GM12878 (cell line): ENCODE measurements around the gene FEV. TPM values are rescaled to one million over a fixed set of nuclear protein-coding genes. Genes with fewer than 3 reads are reported as not detected.

ENCODE experiments used
- ATAC-seq: fragments of 200-7000 bp; cut with Tn5 transposase; 3 replicates; pipeline ENCODE4 v1.9.1; 2020; ENCODE audit warnings: mild to moderate bottlenecking, moderate library complexity
- BruUV-seq: library from RNA; stranded (reverse); fragments of 400-500 nt; replicated peaks from 2 replicates; lab custom pipeline; 2021; lab: Mats Ljungman, UMichigan
- CTCF ChIA-PET: fragments of 300-600 bp; sonication (Branson Sonifier 250); formaldehyde crosslinking; extraction: SDS; loops from one replicate; lab custom pipeline; 2021; ENCODE audit warnings: inconsistent platforms; lab: Yijun Ruan, JAX
- POLR2A ChIA-PET: fragments of 350-600 bp; formaldehyde crosslinking; extraction: SDS; loops from one replicate; lab custom pipeline; 2021; ENCODE audit warnings: inconsistent platforms; lab: Charles Lee
- RAD21 ChIA-PET: fragments of 300-600 bp; sonication (Branson Sonifier 250); formaldehyde crosslinking; loops from one replicate; lab custom pipeline; 2023; ENCODE audit warnings: antibody characterized with exemption; ENCODE audit not compliant: unreplicated experiment; lab: Charles Lee
- SMC1A ChIA-PET: fragments of 300-600 bp; sonication (Branson Sonifier 250); formaldehyde crosslinking; loops from one replicate; lab custom pipeline; 2023; ENCODE audit not compliant: unreplicated experiment, uncharacterized antibody; lab: Charles Lee
- DNase-seq: peaks from one replicate; pipeline ENCODE4 v3.0.0-alpha.2; 2011; ENCODE audit warnings: low read depth, low spot score
- FAIRE-seq: peaks from 3 replicates; lab custom pipeline; 2011; peaks lifted over from hg19 to GRCh38; lab: Jason Lieb, UNC
- H2AFZ ChIP-seq: 2 replicates; pipeline ENCODE4 v1.6.0; 2011; ENCODE audit warnings: low read depth, low read length, control low read depth; ENCODE audit not compliant: control insufficient read depth
- H3K27ac ChIP-seq: 2 replicates; pipeline ENCODE4 v1.5.1; 2011; ENCODE audit warnings: control low read depth; ENCODE audit not compliant: control insufficient read depth, insufficient read depth
- H3K27me3 ChIP-seq, 2 experiments: replicated peaks in 1 of 2; 2 replicates each; pipeline versions ENCODE4 v1.6.0 to v1.6.1; 2011; ENCODE audit warnings: low read length in 1 of 2; ENCODE audit not compliant: control insufficient read depth in 2 of 2, insufficient read depth in 2 of 2
- H3K36me3 ChIP-seq, 2 experiments: 2 replicates each; pipeline ENCODE4 v1.5.1; 2011; ENCODE audit warnings: low read length in 1 of 2; ENCODE audit not compliant: control insufficient read depth in 2 of 2, insufficient read depth in 2 of 2
- H3K4me1 ChIP-seq: 2 replicates; pipeline ENCODE4 v1.6.1; 2011; ENCODE audit warnings: mild to moderate bottlenecking, low read length, moderate library complexity, mixed read lengths; ENCODE audit not compliant: control insufficient read depth, insufficient read depth
- H3K4me2 ChIP-seq: 2 replicates; pipeline ENCODE4 v1.6.0; 2011; ENCODE audit warnings: control low read depth; ENCODE audit not compliant: control insufficient read depth, insufficient read depth
- H3K4me3 ChIP-seq: fragments of 200-600 bp; sonication (generic); 2 replicates; pipeline ENCODE4 v1.5.1; 2016
- H3K79me2 ChIP-seq: 2 replicates; pipeline ENCODE4 v1.6.0; 2011; ENCODE audit warnings: low read length; ENCODE audit not compliant: control insufficient read depth, insufficient read depth
- H3K9ac ChIP-seq: 2 replicates; pipeline ENCODE4 v1.8.0; 2011; ENCODE audit warnings: low read length, control low read depth, mixed read lengths; ENCODE audit not compliant: control insufficient read depth, insufficient read depth
- H3K9me3 ChIP-seq: replicated peaks from 3 replicates; pipeline ENCODE4 v1.5.1; 2011; ENCODE audit warnings: mild to moderate bottlenecking, low read length; ENCODE audit not compliant: control insufficient read depth, insufficient read depth
- H4K20me1 ChIP-seq: 2 replicates; pipeline ENCODE4 v1.6.0; 2011; ENCODE audit not compliant: control insufficient read depth, insufficient read depth
- BCL11A ChIP-seq: IDR thresholded peaks from 2 replicates; pipeline ENCODE4 v1.6.1; 2011; ENCODE audit warnings: low read depth, low read length
- DPF2 ChIP-seq: fragments of 450-650 bp; IDR thresholded peaks from 2 replicates; pipeline ENCODE4 v1.6.1; 2017; ENCODE audit warnings: mild to moderate bottlenecking
- MTA2 ChIP-seq: fragments of 450-650 bp; IDR thresholded peaks from 2 replicates; pipeline ENCODE4 v1.6.1; 2016; ENCODE audit warnings: low read depth, mild to moderate bottlenecking, moderate library complexity
- MYB ChIP-seq: fragments of 150-350 bp; IDR thresholded peaks from 2 replicates; pipeline ENCODE4 v1.6.1; 2014; ENCODE audit warnings: mild to moderate bottlenecking, low read depth, low read length, borderline replicate concordance
- RAD21 ChIP-seq: IDR thresholded peaks from 2 replicates; pipeline ENCODE4 v1.6.1; 2011; ENCODE audit warnings: mild to moderate bottlenecking, low read depth, low read length, moderate library complexity; ENCODE audit not compliant: insufficient read depth
- RBBP5 ChIP-seq: fragments of 200-600 bp; sonication (generic); conservative IDR thresholded peaks from 2 replicates; pipeline ENCODE4 v1.6.1; 2016
- SIN3A ChIP-seq: IDR thresholded peaks from 2 replicates; pipeline ENCODE4 v1.6.1; 2012; ENCODE audit warnings: low read depth, low read length, improper control_type of control experiment
- STAT1 ChIP-seq: fragments of 450-650 bp; conservative IDR thresholded peaks from 2 replicates; pipeline ENCODE4 v1.6.1; 2014; ENCODE audit warnings: antibody characterized with exemption, mild to moderate bottlenecking
- TBL1XR1 ChIP-seq: IDR thresholded peaks from 2 replicates; pipeline ENCODE4 v1.6.1; 2012; ENCODE audit warnings: low read depth, low read length, improper control_type of control experiment
- ZNF274 ChIP-seq: IDR thresholded peaks from one replicate; pipeline ENCODE4 v1.8.0; 2011; ENCODE audit not compliant: insufficient read length, insufficient read depth
- WGBS: methylation state at CpG from one replicate; pipeline ENCODE4 v1.1.6; 2016; ENCODE audit warnings: low lambda C conversion rate; ENCODE audit not compliant: insufficient replicate concordance, insufficient coverage; ENCODE audit errors: missing lambda C conversion rate; 5-methylcytosine and 5-hydroxymethylcytosine counted together
- in situ Hi-C: fragments of 300-500 bp; cut with MboI; formaldehyde crosslinking; loops from 9 replicates; pipeline ENCODE4 v1.14.3; 2018; ENCODE audit warnings: mixed read lengths
- intact Hi-C: fragments of 100-400 bp; cut with micrococcal nuclease; formaldehyde crosslinking; loops from one replicate; pipeline ENCODE4 v1.14.2; 2022; ENCODE audit not compliant: unreplicated experiment
- polyA plus RNA-seq, 11 experiments: library from polyadenylated mRNA; depleted of rRNA in 4 of 11; unstranded in 6 of 11; stranded (reverse) in 5 of 11; fragments of >200 nt; fragmentation: Nextera tagmentation in 4 of 11; fragmentation: Illumina TruSeq in 1 of 11; extraction: Ambion mirVana in 4 of 11; extraction: Trizol in 1 of 11; gene quantifications; 1 replicate in 1 of 11; 2 replicates in 10 of 11; pipeline versions ENCODE4 v1.2.1 to v1.2.3, GENCODE V29; 2011 to 2016; ENCODE audit warnings: inconsistent platforms in 2 of 11, missing spikeins in 2 of 11, low read depth in 1 of 11
- total RNA-seq, 4 experiments: library from RNA; depleted of rRNA in 3 of 4; stranded (reverse); fragments of >200 nt in 3 of 4; fragmentation: Illumina TruSeq in 1 of 4; extraction: Trizol in 1 of 4; gene quantifications; 2 replicates each; pipeline versions ENCODE4 v1.2.1 to v1.2.3, GENCODE V29; 2013 to 2021
- TF ChIP-seq, protein P1 (sequence below): fragments of 450-650 bp; IDR thresholded peaks from 2 replicates; pipeline ENCODE4 v1.6.1; 2016; ENCODE audit warnings: mild to moderate bottlenecking, moderate library complexity, borderline replicate concordance
- TF ChIP-seq, protein P2 (sequence below), 3 experiments: IDR thresholded peaks in 2 of 3; conservative IDR thresholded peaks in 1 of 3; 2 replicates each; pipeline ENCODE4 v1.5.1; 2011; ENCODE audit warnings: low read depth in 3 of 3, low read length in 3 of 3, mild to moderate bottlenecking in 3 of 3, control low read depth in 2 of 3, moderate library complexity in 2 of 3, inconsistent platforms in 1 of 3, mixed read lengths in 1 of 3; ENCODE audit not compliant: control insufficient read depth in 2 of 3, insufficient read depth in 1 of 3; ENCODE audit errors: extremely low read depth in 1 of 3
- TF ChIP-seq, protein P3 (sequence below): fragments of 450-650 bp; IDR thresholded peaks from 2 replicates; pipeline ENCODE4 v1.6.1; 2017; ENCODE audit warnings: mild to moderate bottlenecking

The FEV gene
- total and polyA plus RNA-seq, 10 of the 15 experiments (the other 5 are each of a cell fraction or from before 2014, with no cell fraction given) = not detected

DNA sequence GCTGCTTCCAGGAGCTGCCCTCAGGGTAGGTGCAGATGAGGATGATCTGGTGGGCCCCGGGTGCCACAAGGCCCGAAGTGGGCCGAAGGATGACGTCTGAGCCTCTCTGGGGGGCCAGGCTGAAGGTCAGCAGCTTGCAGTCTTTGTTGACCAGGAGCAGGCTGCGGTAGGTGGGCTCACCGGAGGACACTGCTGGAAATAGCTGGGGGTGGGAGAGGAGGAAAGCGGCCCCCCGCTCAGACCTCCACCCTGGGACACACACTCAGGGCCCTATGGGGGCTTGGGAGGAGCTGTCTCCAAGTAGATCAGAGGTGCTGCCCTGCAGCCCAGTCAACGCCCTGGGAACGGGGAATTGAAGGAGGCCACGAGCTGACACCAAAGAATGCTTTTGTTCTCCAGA lies 39.1 kb upstream of the FEV start:
- H2AFZ ChIP-seq = no peak overlapping the region
- H3K9ac ChIP-seq = no peak overlapping the region
- no TSS peak for BruUV-seq
- SMC1A ChIA-PET = interaction anchor here (0.8 kb wide), 1 partner anchor 130 kb away, joined by 3 read pairs; no protein-coding TSS in a partner anchor
- H3K36me3 ChIP-seq = no peaks in the 10 kb centered on the region
- H3K27ac ChIP-seq = no peak overlapping the region
- RAD21 ChIA-PET = no interaction called here
- CTCF ChIA-PET = no interaction called here
- H3K4me2 ChIP-seq = no peak overlapping the region
- no peak overlapping the region for H3K4me3 ChIP-seq
- DNase-seq = no peak
- TF ChIP-seq, protein P1, sequence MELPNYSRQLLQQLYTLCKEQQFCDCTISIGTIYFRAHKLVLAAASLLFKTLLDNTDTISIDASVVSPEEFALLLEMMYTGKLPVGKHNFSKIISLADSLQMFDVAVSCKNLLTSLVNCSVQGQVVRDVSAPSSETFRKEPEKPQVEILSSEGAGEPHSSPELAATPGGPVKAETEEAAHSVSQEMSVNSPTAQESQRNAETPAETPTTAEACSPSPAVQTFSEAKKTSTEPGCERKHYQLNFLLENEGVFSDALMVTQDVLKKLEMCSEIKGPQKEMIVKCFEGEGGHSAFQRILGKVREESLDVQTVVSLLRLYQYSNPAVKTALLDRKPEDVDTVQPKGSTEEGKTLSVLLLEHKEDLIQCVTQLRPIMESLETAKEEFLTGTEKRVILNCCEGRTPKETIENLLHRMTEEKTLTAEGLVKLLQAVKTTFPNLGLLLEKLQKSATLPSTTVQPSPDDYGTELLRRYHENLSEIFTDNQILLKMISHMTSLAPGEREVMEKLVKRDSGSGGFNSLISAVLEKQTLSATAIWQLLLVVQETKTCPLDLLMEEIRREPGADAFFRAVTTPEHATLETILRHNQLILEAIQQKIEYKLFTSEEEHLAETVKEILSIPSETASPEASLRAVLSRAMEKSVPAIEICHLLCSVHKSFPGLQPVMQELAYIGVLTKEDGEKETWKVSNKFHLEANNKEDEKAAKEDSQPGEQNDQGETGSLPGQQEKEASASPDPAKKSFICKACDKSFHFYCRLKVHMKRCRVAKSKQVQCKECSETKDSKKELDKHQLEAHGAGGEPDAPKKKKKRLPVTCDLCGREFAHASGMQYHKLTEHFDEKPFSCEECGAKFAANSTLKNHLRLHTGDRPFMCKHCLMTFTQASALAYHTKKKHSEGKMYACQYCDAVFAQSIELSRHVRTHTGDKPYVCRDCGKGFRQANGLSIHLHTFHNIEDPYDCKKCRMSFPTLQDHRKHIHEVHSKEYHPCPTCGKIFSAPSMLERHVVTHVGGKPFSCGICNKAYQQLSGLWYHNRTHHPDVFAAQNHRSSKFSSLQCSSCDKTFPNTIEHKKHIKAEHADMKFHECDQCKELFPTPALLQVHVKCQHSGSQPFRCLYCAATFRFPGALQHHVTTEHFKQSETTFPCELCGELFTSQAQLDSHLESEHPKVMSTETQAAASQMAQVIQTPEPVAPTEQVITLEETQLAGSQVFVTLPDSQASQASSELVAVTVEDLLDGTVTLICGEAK = no peak
- TF ChIP-seq, protein P2, sequence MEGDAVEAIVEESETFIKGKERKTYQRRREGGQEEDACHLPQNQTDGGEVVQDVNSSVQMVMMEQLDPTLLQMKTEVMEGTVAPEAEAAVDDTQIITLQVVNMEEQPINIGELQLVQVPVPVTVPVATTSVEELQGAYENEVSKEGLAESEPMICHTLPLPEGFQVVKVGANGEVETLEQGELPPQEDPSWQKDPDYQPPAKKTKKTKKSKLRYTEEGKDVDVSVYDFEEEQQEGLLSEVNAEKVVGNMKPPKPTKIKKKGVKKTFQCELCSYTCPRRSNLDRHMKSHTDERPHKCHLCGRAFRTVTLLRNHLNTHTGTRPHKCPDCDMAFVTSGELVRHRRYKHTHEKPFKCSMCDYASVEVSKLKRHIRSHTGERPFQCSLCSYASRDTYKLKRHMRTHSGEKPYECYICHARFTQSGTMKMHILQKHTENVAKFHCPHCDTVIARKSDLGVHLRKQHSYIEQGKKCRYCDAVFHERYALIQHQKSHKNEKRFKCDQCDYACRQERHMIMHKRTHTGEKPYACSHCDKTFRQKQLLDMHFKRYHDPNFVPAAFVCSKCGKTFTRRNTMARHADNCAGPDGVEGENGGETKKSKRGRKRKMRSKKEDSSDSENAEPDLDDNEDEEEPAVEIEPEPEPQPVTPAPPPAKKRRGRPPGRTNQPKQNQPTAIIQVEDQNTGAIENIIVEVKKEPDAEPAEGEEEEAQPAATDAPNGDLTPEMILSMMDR (IDR thresholded peaks at IDR 0.05 in 2 of 3, conservative IDR thresholded peaks at IDR 0.05 in 1 of 3; ENCODE audit: control insufficient read depth in 2 of 3, extremely low read depth in 1 of 3, insufficient read depth in 1 of 3, low read depth in 3 of 3, low read length in 3 of 3) = no peak
- TF ChIP-seq SIN3A = no peak
- no peak for TF ChIP-seq RAD21
- no peak for TF ChIP-seq MTA2
- TF ChIP-seq STAT1 = no peak
- no peak for TF ChIP-seq MYB
- TF ChIP-seq TBL1XR1 = no peak
- TF ChIP-seq ZNF274 = no peak
- TF ChIP-seq, protein P3, sequence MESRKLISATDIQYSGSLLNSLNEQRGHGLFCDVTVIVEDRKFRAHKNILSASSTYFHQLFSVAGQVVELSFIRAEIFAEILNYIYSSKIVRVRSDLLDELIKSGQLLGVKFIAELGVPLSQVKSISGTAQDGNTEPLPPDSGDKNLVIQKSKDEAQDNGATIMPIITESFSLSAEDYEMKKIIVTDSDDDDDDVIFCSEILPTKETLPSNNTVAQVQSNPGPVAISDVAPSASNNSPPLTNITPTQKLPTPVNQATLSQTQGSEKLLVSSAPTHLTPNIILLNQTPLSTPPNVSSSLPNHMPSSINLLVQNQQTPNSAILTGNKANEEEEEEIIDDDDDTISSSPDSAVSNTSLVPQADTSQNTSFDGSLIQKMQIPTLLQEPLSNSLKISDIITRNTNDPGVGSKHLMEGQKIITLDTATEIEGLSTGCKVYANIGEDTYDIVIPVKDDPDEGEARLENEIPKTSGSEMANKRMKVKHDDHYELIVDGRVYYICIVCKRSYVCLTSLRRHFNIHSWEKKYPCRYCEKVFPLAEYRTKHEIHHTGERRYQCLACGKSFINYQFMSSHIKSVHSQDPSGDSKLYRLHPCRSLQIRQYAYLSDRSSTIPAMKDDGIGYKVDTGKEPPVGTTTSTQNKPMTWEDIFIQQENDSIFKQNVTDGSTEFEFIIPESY = no peak
- no peak for TF ChIP-seq BCL11A
- TF ChIP-seq DPF2 = no peak
- no peak for TF ChIP-seq RBBP5
- no peak for FAIRE-seq
- no peaks in the 10 kb centered on the region for H4K20me1 ChIP-seq
- POLR2A ChIA-PET = no interaction called here
- in situ Hi-C loops = no loop called here
- no peaks in the 10 kb centered on the region for H3K9me3 ChIP-seq
- H3K4me1 ChIP-seq = no peaks in the 10 kb centered on the region
- H3K27me3 ChIP-seq = peaks cover 0 to 3% of the 10 kb centered on the region in 2 experiments; a peak in 2 of 4 replicates
- ATAC-seq = no peak
- intact Hi-C loops = no loop called here
- no peaks in the 10 kb centered on the region for H3K79me2 ChIP-seq
- 4% methylated on average over 11 of the region's 11 CpGs for WGBS
